Skin epidermis (tissue), 12 donors: Measurements from ENCODE around the gene TCFL5.
A peak's percentile ranks its signal among the peaks of the same experiment; 100 is the strongest.

Experiments
- H3K27ac ChIP-seq, 21 experiments: fragments of 200-600 bp; sonication (generic) in 11 of 21; one replicate each; pipeline ENCODE4 v1.5.0; 2020; ENCODE audit warnings: mild to moderate bottlenecking in 3 of 21, inconsistent platforms in 2 of 21, moderate library complexity in 2 of 21
- H3K4me3 ChIP-seq, 7 experiments: fragments of 200-600 bp; sonication (generic) in 2 of 7; one replicate each; pipeline ENCODE4 v1.5.0; 2020; ENCODE audit warnings: inconsistent platforms in 2 of 7, mild to moderate bottlenecking in 2 of 7, moderate library complexity in 1 of 7

Gene TCFL5

DNA sequence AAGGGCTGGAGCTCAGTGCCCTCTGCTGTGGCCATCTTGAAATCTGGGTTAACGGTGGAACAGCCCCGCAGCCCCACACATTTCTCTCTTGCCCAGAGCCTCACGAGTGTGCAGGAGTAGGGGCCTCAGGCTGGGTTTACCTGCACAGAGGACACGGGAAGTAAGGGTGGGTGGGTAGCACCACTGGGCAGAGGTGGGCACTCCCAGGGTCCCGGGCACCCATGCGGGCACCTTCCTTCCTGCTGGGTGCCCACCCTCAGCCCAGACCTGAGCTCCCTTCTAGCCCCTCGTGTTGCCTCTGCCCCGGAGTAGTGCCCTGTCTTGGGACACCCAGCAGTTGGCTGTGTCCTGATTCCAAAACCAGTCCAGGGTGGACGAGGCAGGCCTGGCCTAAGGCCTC lies 33.6 kb downstream of the TCFL5 start:
- H3K27ac ChIP-seq, result no peak overlapping the region

DNA sequence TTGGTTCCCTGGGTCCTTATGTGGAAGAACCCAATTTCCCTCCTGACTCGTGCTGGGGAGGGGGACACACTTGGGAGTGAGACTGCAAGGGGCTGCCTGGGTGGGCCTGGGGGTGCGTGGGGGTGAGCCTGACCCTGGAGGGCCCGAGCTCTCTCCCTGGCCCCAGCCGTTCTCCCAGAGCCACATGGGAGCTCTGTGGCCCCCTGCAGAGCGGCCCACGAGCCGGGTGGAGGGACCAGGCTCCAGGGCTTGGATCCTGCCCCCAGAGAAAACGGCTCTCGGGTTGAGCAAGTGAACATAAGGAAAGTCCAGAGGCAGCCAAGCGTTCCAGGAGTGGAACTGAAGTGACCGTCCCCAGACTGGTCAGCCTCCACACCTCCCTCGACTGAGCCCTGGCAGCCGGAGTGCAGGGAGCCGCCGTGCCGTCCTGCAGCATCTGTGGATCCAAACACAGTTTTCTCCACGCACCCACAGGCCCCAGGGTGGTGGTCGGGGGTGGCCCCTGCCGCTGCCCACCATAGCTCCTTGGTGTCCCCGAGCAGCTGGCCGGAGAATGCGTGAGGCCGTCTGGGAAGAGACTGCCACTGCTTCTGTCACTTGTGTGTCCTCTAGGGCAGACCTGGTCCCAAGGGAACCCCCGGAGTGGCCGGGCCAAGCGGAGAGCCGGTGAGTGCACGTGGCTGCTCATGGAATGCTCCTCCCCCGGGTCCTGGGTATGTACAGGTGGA lies 34.1 kb downstream of the TCFL5 start:
- H3K27ac ChIP-seq, result no peak overlapping the region
- H3K4me3 ChIP-seq, result no peak overlapping the region

More for the DNA sequence above, 33.6 kb downstream of the TCFL5 start:
- H3K4me3 ChIP-seq, result no peak overlapping the region

DNA sequence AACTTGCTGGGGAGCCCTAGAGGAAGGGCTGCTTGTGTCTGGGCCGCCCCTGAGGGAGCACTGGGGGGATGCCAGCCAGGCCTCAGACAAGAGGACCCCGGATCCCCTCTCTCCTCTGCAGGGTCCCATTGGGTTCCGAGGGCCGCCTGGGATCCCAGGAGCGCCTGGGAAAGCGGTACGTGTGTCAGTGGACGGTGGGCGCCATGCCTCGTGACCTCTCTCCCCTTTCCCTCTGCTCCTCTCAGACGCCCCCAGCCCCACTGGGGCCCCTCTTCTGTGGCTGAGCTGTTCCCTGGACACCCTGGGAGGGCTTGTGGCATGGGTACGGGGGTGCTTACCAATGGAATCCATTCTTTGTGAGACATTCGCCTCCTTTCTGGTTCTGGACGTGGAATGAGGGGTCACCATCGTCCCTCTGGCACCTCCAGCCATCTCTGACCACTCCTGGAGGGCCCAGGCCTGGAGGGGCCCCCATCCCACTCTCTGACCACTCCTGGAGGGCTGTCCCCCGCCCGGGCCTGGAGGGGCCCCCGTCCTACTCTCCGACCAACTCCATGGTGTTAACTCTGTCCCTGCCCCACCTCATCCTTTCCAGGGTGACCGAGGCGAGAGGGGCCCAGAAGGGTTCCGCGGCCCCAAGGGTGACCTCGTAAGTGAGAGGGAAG lies 34.8 kb downstream of the TCFL5 start:
- no peak overlapping the region for H3K27ac ChIP-seq
- H3K4me3 ChIP-seq, result no peak overlapping the region

DNA sequence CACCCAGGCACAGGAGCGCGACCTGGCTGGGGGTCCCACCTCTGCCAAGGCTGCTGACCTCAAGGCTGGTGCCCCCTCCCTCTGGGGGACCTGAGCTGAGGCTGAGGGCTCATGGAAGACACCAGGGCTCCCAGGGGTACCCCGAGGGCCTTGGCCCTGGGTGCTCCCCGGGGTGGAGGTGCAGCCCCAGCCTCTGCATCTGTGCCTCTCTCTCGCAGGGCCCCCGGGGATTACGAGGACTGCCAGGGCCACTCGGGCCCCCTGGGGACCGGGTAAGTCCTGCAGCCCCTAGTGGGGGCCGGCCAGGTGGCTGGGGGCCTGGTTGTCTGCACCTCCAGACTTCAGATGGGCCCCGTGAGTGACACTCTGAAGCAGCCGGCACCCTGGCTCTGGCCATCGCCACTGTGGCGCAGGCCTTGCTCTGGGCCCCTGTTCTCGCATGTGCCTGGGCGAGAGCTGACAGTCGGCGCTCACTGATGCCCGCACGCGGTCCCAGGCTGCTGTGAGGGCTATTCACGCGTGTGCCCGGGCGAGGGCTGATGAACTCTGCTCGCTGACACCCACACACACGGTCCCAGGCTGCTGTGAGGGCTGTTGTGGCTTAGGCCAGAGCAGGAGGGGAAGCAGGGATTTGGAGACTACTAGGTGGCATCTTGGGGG lies 35.5 kb downstream of the TCFL5 start:
- Histone ChIP-seq H3K27ac (no peak overlapping the region), H3K4me3 (no peak overlapping the region)

DNA sequence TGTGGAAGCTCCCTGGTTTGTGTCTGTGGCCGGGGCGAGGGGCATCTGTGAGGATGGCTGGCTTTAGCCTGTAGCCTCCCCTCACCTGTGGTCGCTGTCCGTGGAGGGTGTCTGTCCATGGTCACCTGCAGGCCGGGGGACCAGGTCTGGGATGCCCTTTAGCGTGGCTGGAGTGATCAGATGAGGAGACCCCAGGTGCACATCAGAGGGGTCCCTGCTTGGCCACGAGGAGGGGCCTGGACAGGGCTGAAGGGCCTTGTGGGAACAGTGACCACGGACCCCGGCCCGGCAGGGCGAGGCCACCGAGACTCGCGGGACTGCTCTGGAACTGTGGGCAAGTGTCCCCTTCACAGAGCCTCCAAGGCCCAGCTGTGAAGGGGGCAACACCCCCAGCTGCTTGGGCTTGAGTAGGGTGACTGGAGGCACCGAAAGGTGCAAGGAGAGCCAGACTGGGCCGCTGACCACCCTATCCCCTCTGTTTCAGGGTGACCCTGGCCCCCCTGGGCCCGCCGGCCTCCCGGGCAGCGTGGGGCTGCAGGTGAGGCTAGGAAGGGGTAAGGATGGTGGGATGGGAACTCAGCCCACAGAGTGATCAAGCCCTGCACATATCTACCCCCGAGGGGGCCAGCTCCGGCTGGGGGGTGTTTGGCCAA lies 36.2 kb downstream of the TCFL5 start:
- H3K4me3 ChIP-seq, result no peak overlapping the region
- H3K27ac ChIP-seq, result no peak overlapping the region

DNA sequence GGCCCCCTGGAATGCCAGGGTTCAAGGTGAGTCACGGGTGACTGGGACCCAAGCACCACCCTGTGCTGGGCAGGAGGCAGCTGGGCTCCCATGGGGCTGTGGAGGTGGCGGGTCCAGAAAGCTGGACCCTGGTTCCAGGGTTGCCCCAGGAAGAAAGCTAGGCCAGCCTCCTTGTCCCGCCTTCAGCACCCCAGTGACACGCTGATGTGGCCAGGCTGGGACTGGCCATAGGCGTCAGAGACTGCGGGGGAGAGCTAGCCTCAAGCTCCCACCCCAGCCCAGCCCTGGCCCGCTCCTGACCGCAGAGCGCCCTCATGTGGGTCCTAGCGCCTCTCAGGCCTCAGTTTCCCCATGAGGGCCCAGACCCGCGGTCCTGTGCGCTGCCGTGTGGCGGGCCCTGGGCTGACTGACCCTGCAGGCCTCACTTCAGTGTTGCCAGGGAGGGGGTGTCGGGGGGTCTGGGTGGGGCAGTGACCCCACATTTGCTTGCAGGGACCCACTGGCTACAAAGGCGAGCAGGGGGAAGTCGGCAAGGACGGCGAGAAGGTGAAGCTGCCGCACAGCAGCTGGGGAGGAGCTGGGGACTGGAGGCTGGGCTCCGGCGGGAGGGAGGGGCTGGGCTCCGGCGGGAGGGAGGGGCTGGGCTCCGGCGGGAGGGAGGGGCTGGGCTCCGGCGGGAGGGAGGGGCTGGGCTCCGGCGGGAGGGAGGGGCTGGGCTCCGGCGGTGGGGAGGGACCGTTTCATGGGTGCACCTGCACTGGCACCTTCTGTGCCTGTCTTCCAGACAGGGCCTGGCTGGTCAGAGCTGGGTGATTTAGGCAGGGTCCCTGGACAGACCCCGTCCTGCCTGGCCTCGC lies 36.9 kb downstream of the TCFL5 start:
- Histone ChIP-seq H3K4me3 (peak overlapping the region in 3 of 7 experiments; percentile 7 to 41 (median 22)), H3K27ac (peak overlapping the region in 5 of 21 experiments; percentile 1 to 72 (median 64))

DNA sequence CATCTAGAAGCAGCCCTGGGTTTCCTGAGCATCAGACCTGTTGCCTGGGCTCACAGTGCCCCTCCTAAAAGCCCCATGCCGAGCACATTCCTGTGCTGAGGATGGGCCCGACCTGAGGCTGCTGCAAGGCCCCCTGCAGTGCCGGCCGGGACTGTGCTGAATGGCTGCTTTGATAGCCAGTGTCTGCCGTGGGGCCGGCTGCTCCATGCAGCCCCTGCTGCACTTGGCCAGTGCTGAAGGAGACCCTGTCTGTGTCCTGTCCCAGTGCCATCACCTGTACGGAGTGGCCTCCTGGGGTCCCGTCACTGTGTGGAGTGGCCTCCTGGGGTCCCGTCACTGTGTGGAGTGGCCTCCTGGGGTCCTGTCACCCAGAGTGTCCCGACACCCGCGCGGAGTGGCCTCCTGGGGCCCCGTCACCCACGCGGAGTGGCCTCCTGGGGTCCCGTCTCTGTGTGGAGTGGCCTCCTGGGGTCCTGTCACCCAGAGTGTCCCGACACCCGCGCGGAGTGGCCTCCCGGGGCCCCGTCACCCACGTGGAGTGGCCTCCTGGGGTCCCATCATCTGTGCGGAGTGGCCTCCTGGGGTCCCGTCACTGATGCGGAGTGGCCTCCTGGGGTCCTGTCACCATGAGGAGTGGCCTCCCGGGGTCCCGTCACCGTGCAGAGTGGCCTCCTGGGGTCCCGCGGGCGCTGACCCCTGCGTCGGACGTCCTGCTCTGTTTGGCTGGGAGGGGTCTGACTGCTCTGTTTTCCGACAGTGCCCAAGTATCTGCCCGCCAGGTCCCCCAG lies 37.7 kb downstream of the TCFL5 start:
- Histone ChIP-seq H3K27ac (peak overlapping the region in 1 of 21 experiments; percentile 65), H3K4me3 (peak overlapping the region in 1 of 7 experiments; percentile 41)

DNA sequence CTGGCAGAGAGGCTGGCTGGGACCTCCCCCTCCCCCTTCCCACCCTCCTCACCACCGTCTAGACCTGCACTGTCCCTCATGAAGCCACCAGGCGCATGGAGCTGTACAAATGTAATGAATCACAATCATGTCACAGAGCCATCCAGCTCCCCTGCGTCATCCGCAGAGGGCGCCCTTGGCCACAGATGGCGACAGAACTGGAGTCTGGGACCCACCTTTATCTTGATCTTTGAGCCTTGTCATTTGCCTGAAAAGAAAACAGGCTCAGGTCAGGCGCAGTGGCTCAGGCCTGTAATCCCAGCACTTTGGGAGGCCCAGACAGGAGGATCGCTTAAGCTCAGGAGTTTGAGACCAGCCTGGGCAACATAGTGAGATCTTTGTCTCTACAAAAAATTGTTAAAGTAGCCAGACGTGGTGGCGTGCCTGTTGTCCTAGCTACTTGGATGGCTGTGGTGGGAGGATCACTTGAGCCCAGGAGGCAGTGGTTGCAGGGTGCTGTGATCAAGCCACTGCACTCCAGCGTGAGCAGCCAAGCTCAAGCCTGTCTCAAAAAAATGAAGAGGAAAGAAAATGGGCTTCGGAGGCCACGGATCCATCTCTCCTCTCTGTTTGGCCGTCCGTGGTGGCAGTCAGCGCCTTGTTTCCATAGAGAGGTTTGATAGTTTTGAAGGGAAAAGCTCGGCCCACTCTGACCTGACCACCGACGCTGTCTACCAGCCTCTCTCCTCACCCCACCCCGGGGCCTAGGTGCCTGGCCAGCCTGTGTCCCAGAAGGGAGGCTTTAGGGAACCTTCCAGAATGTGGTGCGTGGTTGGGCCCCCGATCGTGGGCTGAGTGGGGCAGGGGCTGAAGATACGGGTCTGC lies 38.6 kb downstream of the TCFL5 start:
- H3K4me3 ChIP-seq, result no peak overlapping the region
- no peak overlapping the region for H3K27ac ChIP-seq

DNA sequence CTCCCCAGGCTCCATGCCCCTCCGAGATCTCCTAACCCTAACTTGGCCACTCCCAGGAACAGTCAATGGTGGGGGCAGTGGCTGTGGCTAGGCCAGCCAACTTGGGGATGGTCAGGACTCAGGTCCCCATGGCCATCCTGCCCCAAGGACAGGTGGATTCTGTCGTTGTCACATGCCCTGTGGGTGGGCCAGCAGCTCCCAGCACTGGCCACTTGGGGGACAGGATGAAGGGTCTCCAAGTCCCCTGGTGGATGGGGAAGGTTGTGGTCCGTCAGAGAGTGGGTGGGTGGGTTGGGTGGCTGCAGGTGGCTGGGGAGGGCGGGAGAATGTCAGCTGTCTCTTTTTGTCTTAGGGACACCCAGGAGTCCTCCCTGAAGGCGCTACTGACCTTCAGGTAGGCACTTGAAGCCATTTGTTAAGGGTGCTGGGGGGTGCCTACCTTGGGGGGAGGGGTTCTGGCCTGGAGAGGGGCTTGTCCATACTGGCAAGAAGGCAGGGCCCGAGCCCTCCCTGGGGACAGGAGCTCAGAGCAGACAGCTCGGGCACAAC lies 39.3 kb downstream of the TCFL5 start:
- no peak overlapping the region for H3K27ac ChIP-seq
- H3K4me3 ChIP-seq, result no peak overlapping the region

DNA sequence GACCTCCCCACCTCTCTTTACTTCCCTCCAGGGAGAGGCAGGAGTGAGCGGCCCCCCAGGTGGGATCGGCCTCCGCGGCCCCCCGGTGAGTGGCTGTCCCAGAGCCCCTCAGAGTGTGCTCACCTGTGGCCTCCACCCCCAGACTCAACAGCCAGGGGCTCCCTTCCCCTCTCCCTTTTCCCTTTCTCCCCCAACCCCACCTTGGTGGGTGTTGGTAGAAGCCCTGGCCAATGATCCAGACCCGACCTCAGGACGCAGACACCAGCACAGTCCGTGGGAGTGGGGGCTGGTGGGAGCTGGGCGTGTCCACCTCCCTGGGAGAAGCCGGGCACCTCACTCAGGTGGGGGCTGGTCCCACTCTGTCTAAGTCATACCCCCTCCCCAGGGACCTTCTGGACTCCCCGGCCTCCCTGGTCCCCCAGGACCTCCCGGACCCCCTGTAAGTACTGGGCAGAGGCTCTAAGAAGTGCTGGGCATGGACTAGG lies 39.9 kb downstream of the TCFL5 start:
- Histone ChIP-seq H3K4me3 (no peak overlapping the region), H3K27ac (no peak overlapping the region)

DNA sequence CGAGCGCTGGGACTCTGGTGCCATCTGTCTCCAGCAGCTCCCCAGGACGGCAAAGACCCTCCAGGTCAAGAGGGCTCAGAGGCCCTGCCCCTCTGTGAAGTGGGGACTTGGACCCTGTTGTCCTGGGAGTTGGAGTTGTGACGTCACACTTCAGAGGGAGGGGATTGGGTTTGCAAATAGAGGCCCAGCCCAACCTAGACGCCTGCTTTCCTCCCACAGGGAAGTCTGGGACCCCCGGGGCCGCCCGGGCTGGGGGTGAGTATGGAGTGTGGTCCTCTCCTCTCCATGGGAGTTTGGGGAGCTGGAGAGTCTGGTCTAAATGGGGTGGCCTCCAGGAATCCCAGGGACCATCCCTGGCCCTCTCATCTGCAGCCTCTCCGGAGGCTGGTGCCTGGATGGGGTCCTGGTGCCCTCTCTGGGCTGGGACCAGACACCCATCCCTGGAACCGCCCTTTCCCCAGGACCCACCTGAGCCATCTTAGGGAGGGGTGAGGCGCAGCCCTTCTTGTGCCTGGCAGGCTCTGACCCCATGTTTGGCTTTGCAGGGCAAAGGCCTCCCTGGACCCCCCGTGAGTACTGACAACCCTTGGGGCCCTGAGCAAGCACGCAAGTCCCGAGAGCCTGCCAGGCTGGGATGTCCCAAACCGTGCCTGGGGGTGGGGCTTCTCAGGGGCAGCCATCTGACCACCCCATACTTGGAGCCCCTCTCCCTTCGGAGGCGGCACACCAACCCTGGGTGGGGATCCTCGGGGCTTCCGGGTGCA lies 40.5 kb downstream of the TCFL5 start:
- Histone ChIP-seq H3K4me3 (no peak overlapping the region), H3K27ac (no peak overlapping the region)

DNA sequence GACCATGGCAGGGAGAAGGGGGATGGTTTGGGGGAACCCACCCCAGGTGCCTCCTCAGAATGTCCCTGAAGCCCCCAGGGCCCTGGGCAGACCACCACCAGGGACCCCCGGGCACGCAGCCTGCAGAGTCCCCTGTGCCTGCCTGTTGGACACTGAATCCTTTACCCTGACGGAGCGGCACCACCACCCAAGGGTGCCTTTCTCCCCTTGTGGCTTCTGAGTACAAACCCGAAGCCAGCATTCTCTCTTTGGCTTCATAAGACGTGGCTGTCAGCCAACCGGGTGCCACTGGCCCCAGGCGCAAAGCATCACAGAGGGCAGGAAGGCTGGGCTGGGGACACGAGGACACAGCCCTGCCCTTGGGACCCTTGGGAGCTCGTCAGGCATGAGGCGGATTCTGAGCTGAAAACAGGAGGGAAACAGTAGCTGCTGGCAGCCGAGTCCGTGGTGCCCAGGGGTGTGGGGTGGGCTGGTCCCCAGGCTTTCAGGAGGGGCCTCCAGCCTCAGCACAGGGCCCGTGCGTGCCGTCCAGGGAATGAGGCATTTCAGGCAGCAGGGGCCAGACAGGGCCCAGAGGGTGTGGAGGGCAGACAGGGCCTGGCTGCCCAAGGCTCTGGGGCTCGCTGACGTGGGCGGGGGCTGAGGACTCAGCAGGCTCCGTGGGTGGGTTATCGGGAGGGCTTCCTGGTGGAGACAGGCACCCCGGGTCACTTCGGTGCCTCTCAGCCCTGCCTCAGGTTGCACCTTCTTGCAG lies 41.2 kb downstream of the TCFL5 start:
- Histone ChIP-seq H3K27ac (no peak overlapping the region), H3K4me3 (no peak overlapping the region)

DNA sequence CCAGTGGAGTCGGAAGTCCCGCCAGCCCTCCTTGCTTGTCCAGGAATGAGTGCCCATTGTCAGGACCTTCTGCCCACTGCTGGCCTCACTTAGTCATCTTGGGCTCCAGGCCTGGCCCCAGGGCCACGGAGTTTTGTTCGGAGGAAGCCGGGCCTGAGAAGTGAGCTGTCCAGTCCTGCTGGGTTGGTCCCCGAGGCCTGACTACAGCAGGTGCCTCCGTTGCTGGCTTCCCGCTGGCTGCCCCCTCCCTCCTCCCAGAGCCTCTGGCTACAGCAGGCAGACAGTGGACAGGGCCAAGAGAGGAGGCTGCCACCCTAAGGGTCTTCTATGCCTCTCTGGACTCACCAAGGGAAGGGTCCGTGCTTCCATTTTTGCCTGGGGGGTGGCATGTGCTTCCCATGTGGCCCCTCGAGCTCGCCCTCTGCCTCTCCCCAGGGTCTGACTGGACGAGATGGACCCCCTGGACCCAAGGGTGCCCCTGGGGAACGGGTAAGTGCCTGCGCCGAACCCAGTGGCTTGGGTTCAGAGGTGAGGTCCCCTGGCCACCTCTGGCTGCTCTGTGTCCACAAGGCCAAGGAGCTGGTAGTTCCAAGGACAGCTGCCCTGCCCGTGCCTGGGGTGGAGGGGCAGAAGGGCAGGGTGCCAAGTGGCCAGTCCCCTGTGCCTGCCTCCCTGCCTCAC lies 42.0 kb downstream of the TCFL5 start:
- Histone ChIP-seq H3K27ac (no peak overlapping the region), H3K4me3 (no peak overlapping the region)

DNA sequence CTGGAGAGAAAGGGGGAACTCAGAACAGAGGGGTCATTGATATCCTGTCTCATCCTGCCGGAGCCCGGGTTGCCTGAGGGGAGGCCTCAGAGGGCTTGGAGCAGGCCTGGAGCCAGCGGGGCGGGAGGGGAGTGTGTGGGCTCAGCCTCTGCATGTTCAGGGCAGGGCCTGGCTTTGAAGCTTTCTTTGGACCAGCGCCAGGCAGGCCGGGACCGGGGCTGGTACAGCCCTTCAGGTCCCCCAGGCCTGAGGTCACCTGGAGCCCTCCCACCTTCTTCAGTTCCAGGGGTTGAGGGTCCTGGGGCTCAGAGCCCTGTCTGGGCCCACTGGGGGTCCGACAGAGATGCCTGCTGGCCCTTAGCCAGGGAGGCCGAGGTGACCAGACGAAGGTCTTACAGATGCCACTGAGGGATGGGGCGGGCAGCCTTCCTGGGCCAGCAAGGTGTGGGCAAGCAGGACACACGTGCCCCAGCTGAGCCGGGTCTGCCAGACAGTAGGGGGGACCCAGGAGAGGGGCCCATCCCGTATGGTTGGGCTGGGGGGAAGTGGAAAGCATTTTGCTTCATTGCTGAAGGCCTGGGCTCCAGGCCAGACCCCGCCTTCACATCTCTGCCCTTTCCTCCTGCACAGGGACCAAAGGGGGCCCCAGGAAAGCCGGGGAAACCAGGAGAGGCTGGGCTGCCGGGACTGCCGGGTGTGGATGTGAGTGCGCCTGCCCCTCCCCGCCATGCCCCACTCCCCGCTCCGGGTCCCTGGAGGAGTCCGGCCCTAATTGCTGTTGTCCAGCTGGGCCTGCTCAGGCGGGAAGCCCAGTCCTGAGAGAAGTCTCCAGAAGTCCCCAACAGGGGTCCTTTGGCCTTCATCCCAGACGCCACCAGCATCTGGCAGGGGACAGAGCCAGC lies 42.8 kb downstream of the TCFL5 start:
- H3K4me3 ChIP-seq, result no peak overlapping the region
- no peak overlapping the region for H3K27ac ChIP-seq
